HepG2 (cell line): Measurements from ENCODE around the gene ALDH16A1. TPM values are rescaled to one million over a fixed set of nuclear protein-coding genes. Genes with fewer than 3 reads are reported as not detected.
A peak's percentile ranks its signal among the peaks of the same experiment; 100 is the strongest.

Experiments
- ATAC-seq: fragments of 200-7000 bp; cut with Tn5 transposase; 3 replicates; pipeline ENCODE4 v1.9.1; 2020; ENCODE audit warnings: mild to moderate bottlenecking, moderate library complexity
- BruUV-seq: library from RNA; stranded (reverse); fragments of 400-500 nt; replicated peaks from 2 replicates; lab custom pipeline; 2021; lab: Mats Ljungman, UMichigan
- CTCF ChIA-PET: fragments of 300-600 bp; formaldehyde crosslinking; extraction: SDS; loops from one replicate; lab custom pipeline; 2021; ENCODE audit warnings: low total read pairs, inconsistent platforms, low intra/inter-chr PET ratio; lab: Yijun Ruan, JAX
- POLR2A ChIA-PET: fragments of 350-600 bp; sonication (Branson Sonifier 250); formaldehyde crosslinking; loops from one replicate; lab custom pipeline; 2020; ENCODE audit warnings: antibody characterized with exemption, inconsistent platforms; lab: Yijun Ruan, JAX
- DNase-seq: peaks from one replicate; pipeline ENCODE4 v3.0.0-alpha.2; 2015; ENCODE audit warnings: low spot score
- FAIRE-seq: peaks from 3 replicates; lab custom pipeline; 2011; peaks lifted over from hg19 to GRCh38; lab: Jason Lieb, UNC
- H2AFZ ChIP-seq: one replicate; pipeline ENCODE4 v1.6.1; 2011; ENCODE audit warnings: low read length, inconsistent platforms
- H3K27ac ChIP-seq: fragments of 300-600 bp; 3 replicates; pipeline ENCODE4 v1.8.0; 2011; ENCODE audit warnings: mixed run types, mild to moderate bottlenecking, mixed read lengths, low read length, inconsistent platforms; ENCODE audit not compliant: insufficient read depth; ENCODE audit errors: extremely low read length
- H3K27me3 ChIP-seq, 2 experiments: fragments of 200-600 bp in 1 of 2; 2 replicates in 1 of 2; 3 replicates in 1 of 2; pipeline versions ENCODE4 v1.6.0 to v1.8.0; 2011; ENCODE audit warnings: low read length in 2 of 2, mild to moderate bottlenecking in 2 of 2, moderate library complexity in 2 of 2, inconsistent platforms in 1 of 2; ENCODE audit not compliant: insufficient read depth in 2 of 2, control insufficient read depth in 1 of 2
- H3K36me3 ChIP-seq, 2 experiments: fragments of 200-600 bp in 1 of 2; replicated peaks in 1 of 2; 2 replicates in 1 of 2; 3 replicates in 1 of 2; pipeline versions ENCODE4 v1.5.1 to v1.8.0; 2011; ENCODE audit warnings: low read length in 2 of 2, inconsistent platforms in 1 of 2; ENCODE audit not compliant: insufficient read depth in 2 of 2, control insufficient read depth in 1 of 2
- H3K4me1 ChIP-seq: 2 replicates; pipeline ENCODE4 v1.5.1; 2012; ENCODE audit warnings: low read length, inconsistent platforms; ENCODE audit not compliant: insufficient read depth
- H3K4me2 ChIP-seq: 2 replicates; pipeline ENCODE4 v1.6.0; 2011; ENCODE audit warnings: low read depth, low read length, inconsistent platforms
- H3K4me3 ChIP-seq, 3 experiments: fragments of 200-600 bp in 1 of 3; sonication (generic), shearing (Covaris generic) in 1 of 3; replicated peaks in 1 of 3; 2 replicates each; pipeline ENCODE4 v1.5.1; 2011 to 2016; ENCODE audit warnings: low read length in 3 of 3, inconsistent platforms in 2 of 3, low read depth in 2 of 3, mild to moderate bottlenecking in 2 of 3, control low read depth in 1 of 3, mixed read lengths in 1 of 3; ENCODE audit not compliant: insufficient read depth in 1 of 3
- H3K79me2 ChIP-seq: one replicate; pipeline ENCODE4 v1.6.1; 2011; ENCODE audit warnings: low read length, inconsistent platforms; ENCODE audit not compliant: insufficient read depth
- H3K9ac ChIP-seq: 2 replicates; pipeline ENCODE4 v1.6.0; 2011; ENCODE audit warnings: mild to moderate bottlenecking, low read depth, low read length, inconsistent platforms; ENCODE audit not compliant: insufficient read depth
- H3K9me3 ChIP-seq: 2 replicates; pipeline ENCODE4 v1.5.1; 2012; ENCODE audit warnings: mild to moderate bottlenecking, low read length
- H4K20me1 ChIP-seq: 2 replicates; pipeline ENCODE4 v1.6.0; 2011; ENCODE audit warnings: inconsistent platforms, mild to moderate bottlenecking, low read length, moderate library complexity; ENCODE audit not compliant: insufficient read depth
- BRD4 ChIP-seq: sonication (generic); formaldehyde crosslinking; IDR thresholded peaks from 2 replicates; pipeline ENCODE4 v1.4.0; 2020; ENCODE audit warnings: missing genetic modification reagents
- HDAC6 ChIP-seq: fragments of 200-600 bp; sonication (generic); IDR thresholded peaks from 2 replicates; pipeline ENCODE4 v1.7.0; 2017; ENCODE audit warnings: mild to moderate bottlenecking, antibody characterized with exemption, low read length, low read depth
- ISX ChIP-seq: sonication (generic); formaldehyde crosslinking; conservative IDR thresholded peaks from 2 replicates; pipeline ENCODE4 v1.5.0; 2020; ENCODE audit warnings: missing genetic modification reagents
- MIER2 ChIP-seq: IDR thresholded peaks from 2 replicates; pipeline ENCODE4 v1.6.1; 2016; ENCODE audit warnings: missing biosample characterization, missing genetic modification reagents
- NFYB ChIP-seq: sonication (generic); formaldehyde crosslinking; IDR thresholded peaks from 2 replicates; pipeline ENCODE4 v1.4.0; 2020; ENCODE audit warnings: missing genetic modification reagents
- PHF20 ChIP-seq: sonication (generic); formaldehyde crosslinking; IDR thresholded peaks from 2 replicates; pipeline ENCODE4 v1.5.0; 2020; ENCODE audit warnings: mild to moderate bottlenecking, missing genetic modification reagents
- POLR2A ChIP-seq, 2 experiments: IDR thresholded peaks; 2 replicates each; pipeline ENCODE4 v1.6.1; 2011; ENCODE audit warnings: low read depth in 2 of 2, low read length in 2 of 2, mild to moderate bottlenecking in 1 of 2, moderate library complexity in 1 of 2; ENCODE audit not compliant: insufficient read depth in 1 of 2
- POLR2AphosphoS2 ChIP-seq: IDR thresholded peaks from 2 replicates; pipeline ENCODE4 v1.6.1; 2011; ENCODE audit warnings: low read depth, low read length, improper control_type of control experiment
- SAP130 ChIP-seq: IDR thresholded peaks from 2 replicates; pipeline ENCODE4 v1.6.1; 2016; ENCODE audit warnings: low read depth
- TRIM24 ChIP-seq: sonication (generic); formaldehyde crosslinking; IDR thresholded peaks from 2 replicates; pipeline ENCODE4 v1.8.0; 2022; ENCODE audit warnings: mild to moderate bottlenecking, missing genetic modification reagents
- ZNF143 ChIP-seq: sonication (generic); formaldehyde crosslinking; IDR thresholded peaks from 2 replicates; pipeline ENCODE4 v1.4.0; 2020; ENCODE audit warnings: missing genetic modification reagents
- ZNF484 ChIP-seq: sonication (generic); formaldehyde crosslinking; IDR thresholded peaks from 2 replicates; pipeline ENCODE4 v1.5.1; 2020; ENCODE audit warnings: mild to moderate bottlenecking, low read depth, missing genetic modification reagents, borderline replicate concordance
- ZNF550 ChIP-seq: sonication (generic); formaldehyde crosslinking; IDR thresholded peaks from 2 replicates; pipeline ENCODE4 v1.4.0; 2020; ENCODE audit warnings: mild to moderate bottlenecking, missing genetic modification reagents, borderline replicate concordance
- ZNF891 ChIP-seq: sonication (generic); formaldehyde crosslinking; IDR thresholded peaks from 2 replicates; pipeline ENCODE4 v1.5.0; 2020; ENCODE audit warnings: mild to moderate bottlenecking, missing genetic modification reagents
- WGBS: methylation state at CpG from one replicate; pipeline ENCODE4 v1.1.6; 2017; ENCODE audit warnings: low lambda C conversion rate; 5-methylcytosine and 5-hydroxymethylcytosine counted together
- in situ Hi-C: cut with HindIII; loops from 2 replicates; pipeline ENCODE4 v1.10.0; 2017; ENCODE audit warnings: low pct_unique_long_range_greater_than_20kb; ENCODE audit not compliant: extremely low pct_ligation_motif_present
- intact Hi-C: fragments of 100-400 bp; cut with micrococcal nuclease; formaldehyde crosslinking; loops from one replicate; pipeline ENCODE4 v1.10.0; 2022; ENCODE audit not compliant: unreplicated experiment
- polyA plus RNA-seq, 8 experiments: library from polyadenylated mRNA; depleted of rRNA in 3 of 8; stranded (reverse) in 7 of 8; unstranded in 1 of 8; fragments of >200 nt; fragmentation: Illumina TruSeq in 4 of 8; extraction: Trizol in 4 of 8; gene quantifications; 2 replicates each; pipeline versions ENCODE4 v1.2.1 to v1.2.3, GENCODE V29; 2011 to 2016; ENCODE audit warnings: low read depth in 4 of 8, missing spikeins in 1 of 8, mixed read lengths in 1 of 8; ENCODE audit not compliant: insufficient read depth in 1 of 8
- total RNA-seq, 5 experiments: library from RNA; depleted of rRNA; stranded (reverse); fragments of >200 nt; fragmentation: Illumina TruSeq; extraction: Trizol; gene quantifications; 2 replicates each; pipeline ENCODE4 v1.2.3, GENCODE V29; 2016; ENCODE audit warnings: low read depth in 1 of 5
- TF ChIP-seq, protein P1 (sequence below): sonication (generic); formaldehyde crosslinking; IDR thresholded peaks from 2 replicates; pipeline ENCODE4 v1.4.0; 2020; ENCODE audit warnings: missing genetic modification reagents, borderline replicate concordance
- TF ChIP-seq, protein P2 (sequence below): fragments of 450-650 bp; IDR thresholded peaks from 2 replicates; pipeline ENCODE4 v1.6.1; 2016
- TF ChIP-seq, protein P3 (sequence below): IDR thresholded peaks from 2 replicates; pipeline ENCODE4 v1.6.1; 2016; ENCODE audit warnings: missing biosample characterization, missing genetic modification reagents, low read depth

ALDH16A1 gene
- total and polyA plus RNA-seq, 2 of the 13 experiments (the other 11 are each of a cell fraction or from before 2014, with no cell fraction given) = 8.4 to 34.9 TPM

GRCh38 chr19:49496574-49497008 lies 43.6 kb downstream of the ALDH16A1 start (continued):
- 0 out of 2 replicates have a peak, but pooled peaks have one; percentile 80 for TF ChIP-seq HDAC6
- TF ChIP-seq POLR2AphosphoS2 = no peak

GRCh38 chr19:49497047-49497788 lies 44.2 kb downstream of the ALDH16A1 start:
- Histone ChIP-seq H3K27ac (peak overlapping the region; percentile 81), H3K9ac (peak overlapping the region; percentile 100), H4K20me1 (peaks cover 29% of the 10 kb centered on the region; the same call in 1 of the 2 replicates), H3K4me1 (peaks cover 39% of the 10 kb centered on the region), H3K36me3 (peaks cover 15 to 32% of the 10 kb centered on the region in 2 experiments), H3K9me3 (no peaks in the 10 kb centered on the region), H2AFZ (no peak overlapping the region), H3K27me3 (peaks cover 0 to 4% of the 10 kb centered on the region in 2 experiments; a peak in 1 of 5 replicates), H3K79me2 (peaks cover 27% of the 10 kb centered on the region), H3K4me2 (peak overlapping the region; percentile 92), H3K4me3 (peak overlapping the region; percentile 77 to 85 (median 78))
- CTCF ChIA-PET = no interaction called here
- ATAC-seq = no peak
- intact Hi-C loops = no loop called here
- BruUV-seq = no TSS peak
- 19% methylated on average over 13 of the region's 22 CpGs for WGBS
- no peak for DNase-seq
- no peak for FAIRE-seq
- in situ Hi-C loops = loop anchor here (5.0 kb wide), 2 partner anchors 75 to 175 kb away; no protein-coding TSS in a partner anchor
- POLR2A ChIA-PET = interaction anchor here (1.1 to 3.1 kb wide), 6 partner anchors 8 to 372 kb away, joined by 3 to 22 read pairs (median 12); partner anchors contain the start of gene FCGRT
- no peak for TF ChIP-seq ZNF550 (CRISPR knock-in tag)
- TF ChIP-seq ZNF143 (CRISPR knock-in tag) = peak; percentile 89
- TF ChIP-seq ZNF891 (CRISPR knock-in tag) = no peak
- no peak for TF ChIP-seq ZNF484 (CRISPR knock-in tag)
- peak; percentile 66 to 71; a peak in 3 of 4 replicates for TF ChIP-seq POLR2A (IDR thresholded peaks at IDR 0.05; ENCODE audit: insufficient read depth in 1 of 2, low read depth in 2 of 2, low read length in 2 of 2)
- no peak for TF ChIP-seq BRD4
- TF ChIP-seq NFYB = no peak
- TF ChIP-seq, protein P1, sequence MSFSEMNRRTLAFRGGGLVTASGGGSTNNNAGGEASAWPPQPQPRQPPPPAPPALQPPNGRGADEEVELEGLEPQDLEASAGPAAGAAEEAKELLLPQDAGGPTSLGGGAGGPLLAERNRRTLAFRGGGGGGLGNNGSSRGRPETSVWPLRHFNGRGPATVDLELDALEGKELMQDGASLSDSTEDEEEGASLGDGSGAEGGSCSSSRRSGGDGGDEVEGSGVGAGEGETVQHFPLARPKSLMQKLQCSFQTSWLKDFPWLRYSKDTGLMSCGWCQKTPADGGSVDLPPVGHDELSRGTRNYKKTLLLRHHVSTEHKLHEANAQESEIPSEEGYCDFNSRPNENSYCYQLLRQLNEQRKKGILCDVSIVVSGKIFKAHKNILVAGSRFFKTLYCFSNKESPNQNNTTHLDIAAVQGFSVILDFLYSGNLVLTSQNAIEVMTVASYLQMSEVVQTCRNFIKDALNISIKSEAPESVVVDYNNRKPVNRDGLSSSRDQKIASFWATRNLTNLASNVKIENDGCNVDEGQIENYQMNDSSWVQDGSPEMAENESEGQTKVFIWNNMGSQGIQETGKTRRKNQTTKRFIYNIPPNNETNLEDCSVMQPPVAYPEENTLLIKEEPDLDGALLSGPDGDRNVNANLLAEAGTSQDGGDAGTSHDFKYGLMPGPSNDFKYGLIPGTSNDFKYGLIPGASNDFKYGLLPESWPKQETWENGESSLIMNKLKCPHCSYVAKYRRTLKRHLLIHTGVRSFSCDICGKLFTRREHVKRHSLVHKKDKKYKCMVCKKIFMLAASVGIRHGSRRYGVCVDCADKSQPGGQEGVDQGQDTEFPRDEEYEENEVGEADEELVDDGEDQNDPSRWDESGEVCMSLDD (CRISPR knock-in tag) = no peak
- TF ChIP-seq, protein P2, sequence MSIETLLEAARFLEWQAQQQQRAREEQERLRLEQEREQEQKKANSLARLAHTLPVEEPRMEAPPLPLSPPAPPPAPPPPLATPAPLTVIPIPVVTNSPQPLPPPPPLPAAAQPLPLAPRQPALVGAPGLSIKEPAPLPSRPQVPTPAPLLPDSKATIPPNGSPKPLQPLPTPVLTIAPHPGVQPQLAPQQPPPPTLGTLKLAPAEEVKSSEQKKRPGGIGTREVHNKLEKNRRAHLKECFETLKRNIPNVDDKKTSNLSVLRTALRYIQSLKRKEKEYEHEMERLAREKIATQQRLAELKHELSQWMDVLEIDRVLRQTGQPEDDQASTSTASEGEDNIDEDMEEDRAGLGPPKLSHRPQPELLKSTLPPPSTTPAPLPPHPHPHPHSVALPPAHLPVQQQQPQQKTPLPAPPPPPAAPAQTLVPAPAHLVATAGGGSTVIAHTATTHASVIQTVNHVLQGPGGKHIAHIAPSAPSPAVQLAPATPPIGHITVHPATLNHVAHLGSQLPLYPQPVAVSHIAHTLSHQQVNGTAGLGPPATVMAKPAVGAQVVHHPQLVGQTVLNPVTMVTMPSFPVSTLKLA = peak; percentile 33; the same call in 1 of the 2 replicates
- TF ChIP-seq, protein P3, sequence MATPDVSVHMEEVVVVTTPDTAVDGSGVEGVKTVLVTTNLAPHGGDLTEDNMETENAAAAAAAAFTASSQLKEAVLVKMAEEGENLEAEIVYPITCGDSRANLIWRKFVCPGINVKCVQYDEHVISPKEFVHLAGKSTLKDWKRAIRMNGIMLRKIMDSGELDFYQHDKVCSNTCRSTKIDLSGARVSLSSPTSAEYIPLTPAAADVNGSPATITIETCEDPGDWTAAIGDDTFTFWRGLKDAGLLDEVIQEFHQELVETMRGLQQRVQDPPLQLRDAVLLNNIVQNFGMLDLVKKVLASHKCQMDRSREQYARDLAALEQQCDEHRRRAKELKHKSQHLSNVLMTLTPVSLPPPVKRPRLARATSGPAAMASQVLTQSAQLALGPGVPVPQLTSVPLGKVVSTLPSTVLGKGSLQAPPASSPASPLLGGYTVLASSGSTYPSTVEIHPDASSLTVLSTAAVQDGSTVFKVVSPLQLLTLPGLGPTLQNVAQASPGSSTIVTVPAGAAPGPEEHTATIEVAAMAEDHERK (CRISPR knock-in tag) = no peak
- TF ChIP-seq SAP130 (CRISPR knock-in tag) = peak; percentile 63; the same call in 1 of the 2 replicates
- no peak for TF ChIP-seq TRIM24 (CRISPR knock-in tag)
- no peak for TF ChIP-seq MIER2
- TF ChIP-seq PHF20 = 0 out of 2 replicates have a peak, but pooled peaks have one; percentile 23
- TF ChIP-seq ISX = no peak
